Liver (tissue), 3 donors: ENCODE results near the gene TLE4.

Source experiments
- FOXA1 ChIP-seq: IDR thresholded peaks from 2 replicates; pipeline ENCODE4 v1.6.1; 2016; ENCODE audit warnings: antibody characterized with exemption
- GABPA ChIP-seq, 2 donors: IDR thresholded peaks in 1 of 2; conservative IDR thresholded peaks in 1 of 2; 2 replicates each; pipeline ENCODE4 v1.6.1; 2016; ENCODE audit warnings: antibody characterized with exemption in 2 of 2, mild to moderate bottlenecking in 1 of 2, moderate library complexity in 1 of 2
- TAF1 ChIP-seq: conservative IDR thresholded peaks from 2 replicates; pipeline ENCODE4 v1.6.1; 2016; ENCODE audit warnings: antibody characterized with exemption, mild to moderate bottlenecking
- TF ChIP-seq, protein P1 (sequence below): fragments of 150-350 bp; IDR thresholded peaks from 2 replicates; pipeline ENCODE4 v1.5.1; 2017; ENCODE audit warnings: improper control_type of control experiment, low read depth, low read length; ENCODE audit not compliant: missing input control
- TF ChIP-seq, protein P2 (sequence below): IDR thresholded peaks from 2 replicates; pipeline ENCODE4 v1.6.1; 2016; ENCODE audit warnings: antibody characterized with exemption, mild to moderate bottlenecking
- donor health status: healthy.
- donor health status: healthy.

- TF ChIP-seq, protein P1, sequence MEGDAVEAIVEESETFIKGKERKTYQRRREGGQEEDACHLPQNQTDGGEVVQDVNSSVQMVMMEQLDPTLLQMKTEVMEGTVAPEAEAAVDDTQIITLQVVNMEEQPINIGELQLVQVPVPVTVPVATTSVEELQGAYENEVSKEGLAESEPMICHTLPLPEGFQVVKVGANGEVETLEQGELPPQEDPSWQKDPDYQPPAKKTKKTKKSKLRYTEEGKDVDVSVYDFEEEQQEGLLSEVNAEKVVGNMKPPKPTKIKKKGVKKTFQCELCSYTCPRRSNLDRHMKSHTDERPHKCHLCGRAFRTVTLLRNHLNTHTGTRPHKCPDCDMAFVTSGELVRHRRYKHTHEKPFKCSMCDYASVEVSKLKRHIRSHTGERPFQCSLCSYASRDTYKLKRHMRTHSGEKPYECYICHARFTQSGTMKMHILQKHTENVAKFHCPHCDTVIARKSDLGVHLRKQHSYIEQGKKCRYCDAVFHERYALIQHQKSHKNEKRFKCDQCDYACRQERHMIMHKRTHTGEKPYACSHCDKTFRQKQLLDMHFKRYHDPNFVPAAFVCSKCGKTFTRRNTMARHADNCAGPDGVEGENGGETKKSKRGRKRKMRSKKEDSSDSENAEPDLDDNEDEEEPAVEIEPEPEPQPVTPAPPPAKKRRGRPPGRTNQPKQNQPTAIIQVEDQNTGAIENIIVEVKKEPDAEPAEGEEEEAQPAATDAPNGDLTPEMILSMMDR, result no peak
- TF ChIP-seq FOXA1 (no peak), TAF1 (no peak), GABPA (IDR thresholded peaks at IDR 0.05 in 1 of 2, conservative IDR thresholded peaks at IDR 0.05 in 1 of 2) (no peak)
- TF ChIP-seq, protein P2, sequence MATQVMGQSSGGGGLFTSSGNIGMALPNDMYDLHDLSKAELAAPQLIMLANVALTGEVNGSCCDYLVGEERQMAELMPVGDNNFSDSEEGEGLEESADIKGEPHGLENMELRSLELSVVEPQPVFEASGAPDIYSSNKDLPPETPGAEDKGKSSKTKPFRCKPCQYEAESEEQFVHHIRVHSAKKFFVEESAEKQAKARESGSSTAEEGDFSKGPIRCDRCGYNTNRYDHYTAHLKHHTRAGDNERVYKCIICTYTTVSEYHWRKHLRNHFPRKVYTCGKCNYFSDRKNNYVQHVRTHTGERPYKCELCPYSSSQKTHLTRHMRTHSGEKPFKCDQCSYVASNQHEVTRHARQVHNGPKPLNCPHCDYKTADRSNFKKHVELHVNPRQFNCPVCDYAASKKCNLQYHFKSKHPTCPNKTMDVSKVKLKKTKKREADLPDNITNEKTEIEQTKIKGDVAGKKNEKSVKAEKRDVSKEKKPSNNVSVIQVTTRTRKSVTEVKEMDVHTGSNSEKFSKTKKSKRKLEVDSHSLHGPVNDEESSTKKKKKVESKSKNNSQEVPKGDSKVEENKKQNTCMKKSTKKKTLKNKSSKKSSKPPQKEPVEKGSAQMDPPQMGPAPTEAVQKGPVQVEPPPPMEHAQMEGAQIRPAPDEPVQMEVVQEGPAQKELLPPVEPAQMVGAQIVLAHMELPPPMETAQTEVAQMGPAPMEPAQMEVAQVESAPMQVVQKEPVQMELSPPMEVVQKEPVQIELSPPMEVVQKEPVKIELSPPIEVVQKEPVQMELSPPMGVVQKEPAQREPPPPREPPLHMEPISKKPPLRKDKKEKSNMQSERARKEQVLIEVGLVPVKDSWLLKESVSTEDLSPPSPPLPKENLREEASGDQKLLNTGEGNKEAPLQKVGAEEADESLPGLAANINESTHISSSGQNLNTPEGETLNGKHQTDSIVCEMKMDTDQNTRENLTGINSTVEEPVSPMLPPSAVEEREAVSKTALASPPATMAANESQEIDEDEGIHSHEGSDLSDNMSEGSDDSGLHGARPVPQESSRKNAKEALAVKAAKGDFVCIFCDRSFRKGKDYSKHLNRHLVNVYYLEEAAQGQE, result no peak
These were observed 114.8 kb downstream of the TLE4 start for GRCh38 chr9:79686381-79687130.
